Psoas muscle (tissue), 8 donors: ENCODE data around the gene IL17REL. TPM values are rescaled to one million over a fixed set of nuclear protein-coding genes. Genes with fewer than 3 reads are reported as not detected.

Experiments
- ATAC-seq, 4 donors: fragments of 200-7000 bp; cut with Tn5 transposase; one replicate each; pipeline ENCODE4 v1.9.1; 2020; ENCODE audit warnings: moderate library complexity in 3 of 4, mild to moderate bottlenecking in 2 of 4
- DNase-seq, 2 donors: peaks; one replicate each; pipeline ENCODE4 v3.0.0-alpha.2; 2020
- H3K27ac ChIP-seq: fragments of 200-600 bp; one replicate; pipeline ENCODE4 v1.8.0; 2022
- H3K27me3 ChIP-seq, 3 donors: fragments of 200-600 bp in 1 of 3; one replicate each; pipeline versions ENCODE4 v1.6.1 to v1.8.0; 2013 to 2022; ENCODE audit warnings: low read length in 2 of 3, mild to moderate bottlenecking in 2 of 3, moderate library complexity in 1 of 3; ENCODE audit not compliant: insufficient read depth in 3 of 3
- H3K36me3 ChIP-seq, 2 donors: fragments of 200-600 bp in 1 of 2; one replicate each; pipeline versions ENCODE4 v1.6.1 to v1.8.0; 2013 to 2022; ENCODE audit warnings: low read depth in 1 of 2, mild to moderate bottlenecking in 1 of 2, moderate library complexity in 1 of 2; ENCODE audit not compliant: insufficient read depth in 1 of 2
- H3K4me1 ChIP-seq: fragments of 200-600 bp; one replicate; pipeline ENCODE4 v1.8.0; 2022
- H3K4me3 ChIP-seq: fragments of 200-600 bp; one replicate; pipeline ENCODE4 v1.8.0; 2022; ENCODE audit warnings: mild to moderate bottlenecking
- H3K9me3 ChIP-seq: fragments of 200-600 bp; one replicate; pipeline ENCODE4 v1.8.0; 2022
- WGBS, 3 donors: extraction: QIAGEN DNeasy Blood & Tissue Kit; methylation state at CpG; one replicate each; pipeline versions ENCODE4 v1.1.6 to v1.1.7; 2013; 5-methylcytosine and 5-hydroxymethylcytosine counted together
- intact Hi-C, 2 donors: fragments of 100-400 bp; cut with DNase I; formaldehyde crosslinking; loops; one replicate each; pipeline versions ENCODE4 v1.11.0 to v1.14.2; 2022
- polyA plus RNA-seq, 3 donors: library from polyadenylated mRNA; stranded (reverse); fragments of 200-250 nt; gene quantifications; one replicate each; pipeline ENCODE4 v1.2.3, GENCODE V29; 2013
- total RNA-seq, 4 donors: library from RNA; stranded (reverse); fragmentation: NEBNext Ultra II Directional in 2 of 4; extraction: Animal tissue kit (Norgen Biotek cat#: 25700) in 2 of 4; gene quantifications; one replicate each; pipeline versions ENCODE4 v1.2.1 to v1.2.4, GENCODE V29; 2021 to 2023
- TF ChIP-seq, protein P1 (sequence below): fragments of 200-600 bp; IDR thresholded peaks from one replicate; pipeline ENCODE4 v1.8.0; 2022; ENCODE audit warnings: antibody characterized with exemption
- donor health status: healthy with polysubstance abuse.
- donor health status: DM: no; HTN: no; CAD: no; lungs with moderate emphysema.
- donor health status: Bipolar disorder and iron deficiency.
- donor health status: healthy.
- donor health status: DM: yes; HTN: yes; CAD: no.
- donor health status: DM: no; HTN: no; CAD: no.
- donor health status: DM: no; HTN: no; CAD: no.
- donor health status: DM: yes; HTN: yes; CAD: no.

The IL17REL gene
- total and polyA plus RNA-seq, 7 donors = not detected

DNA sequence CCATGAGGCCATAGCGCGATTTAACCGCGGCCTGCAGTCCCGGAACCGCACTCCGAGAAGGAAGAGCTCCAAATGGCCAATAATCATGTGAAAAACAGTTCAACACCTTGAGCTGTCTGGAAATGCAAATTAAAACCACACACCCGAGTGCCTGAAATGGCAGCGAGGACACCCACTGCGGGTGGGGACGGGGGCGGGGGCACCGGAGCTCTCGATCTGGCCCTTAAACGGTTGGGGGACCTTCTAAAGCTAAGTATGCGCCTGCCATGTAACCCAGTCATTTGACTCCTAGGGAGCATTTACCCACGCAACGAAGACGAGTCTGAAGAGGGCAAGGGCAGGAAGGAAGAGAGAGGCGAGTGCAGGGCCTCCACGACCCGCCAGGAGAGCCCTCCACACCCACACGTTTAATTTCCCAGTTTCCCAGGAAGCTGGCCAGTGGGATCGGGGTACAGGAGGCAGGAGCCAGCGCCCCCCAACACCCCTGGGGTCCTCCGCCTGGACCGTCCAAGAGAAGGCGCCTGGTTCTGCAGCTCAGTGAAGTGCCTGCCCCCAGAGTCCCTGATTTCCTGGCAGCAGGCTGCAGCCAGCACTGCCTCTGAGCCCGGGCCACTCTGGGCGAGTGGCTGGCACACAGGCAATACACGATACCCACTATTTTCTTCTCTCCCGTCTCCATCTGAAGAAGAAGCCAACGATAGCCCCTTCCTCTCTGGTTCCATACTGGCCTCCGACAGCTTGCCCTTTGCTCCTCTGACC is 43.8 kb upstream of the IL17REL start:
- TF ChIP-seq, protein P1, sequence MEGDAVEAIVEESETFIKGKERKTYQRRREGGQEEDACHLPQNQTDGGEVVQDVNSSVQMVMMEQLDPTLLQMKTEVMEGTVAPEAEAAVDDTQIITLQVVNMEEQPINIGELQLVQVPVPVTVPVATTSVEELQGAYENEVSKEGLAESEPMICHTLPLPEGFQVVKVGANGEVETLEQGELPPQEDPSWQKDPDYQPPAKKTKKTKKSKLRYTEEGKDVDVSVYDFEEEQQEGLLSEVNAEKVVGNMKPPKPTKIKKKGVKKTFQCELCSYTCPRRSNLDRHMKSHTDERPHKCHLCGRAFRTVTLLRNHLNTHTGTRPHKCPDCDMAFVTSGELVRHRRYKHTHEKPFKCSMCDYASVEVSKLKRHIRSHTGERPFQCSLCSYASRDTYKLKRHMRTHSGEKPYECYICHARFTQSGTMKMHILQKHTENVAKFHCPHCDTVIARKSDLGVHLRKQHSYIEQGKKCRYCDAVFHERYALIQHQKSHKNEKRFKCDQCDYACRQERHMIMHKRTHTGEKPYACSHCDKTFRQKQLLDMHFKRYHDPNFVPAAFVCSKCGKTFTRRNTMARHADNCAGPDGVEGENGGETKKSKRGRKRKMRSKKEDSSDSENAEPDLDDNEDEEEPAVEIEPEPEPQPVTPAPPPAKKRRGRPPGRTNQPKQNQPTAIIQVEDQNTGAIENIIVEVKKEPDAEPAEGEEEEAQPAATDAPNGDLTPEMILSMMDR = no peak
- Histone ChIP-seq H3K4me1 (peaks cover 3% of the 10 kb centered on the region), H3K27ac (no peak overlapping the region), H3K4me3 (no peak overlapping the region), H3K9me3 (peaks cover 5% of the 10 kb centered on the region), H3K36me3 (no peaks in the 10 kb centered on the region), H3K27me3 (peaks cover 0 to 41% (median 32%) of the 10 kb centered on the region in 3 donors)
- WGBS, 3 donors = 68 to 73% (median 72%) methylated on average over 34 of the region's 34 CpGs
- intact Hi-C loops = no loop called here
- ATAC-seq = no peak
- no peak for DNase-seq

DNA sequence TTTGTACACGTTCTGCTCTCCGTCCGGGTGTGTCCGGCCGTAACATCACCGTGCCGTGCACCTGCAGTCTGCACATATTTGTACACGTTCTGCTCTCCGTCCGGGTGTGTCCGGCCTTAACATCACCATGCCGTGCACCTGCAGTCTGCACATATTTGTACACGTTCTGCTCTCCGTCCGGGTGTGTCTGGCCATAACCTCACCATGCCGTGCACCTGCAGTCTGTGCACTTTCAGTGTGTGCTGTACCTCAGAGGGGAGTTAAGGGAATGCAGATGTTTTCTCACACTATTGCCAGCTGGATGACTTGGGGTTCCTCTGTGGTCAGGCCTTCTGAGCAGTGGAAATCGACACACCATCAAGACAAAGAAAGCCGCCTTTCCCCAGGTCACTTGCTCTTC is 41.3 kb upstream of the IL17REL start:
- Histone ChIP-seq H3K36me3 (no peaks in the 10 kb centered on the region), H3K4me3 (no peak overlapping the region), H3K4me1 (peaks cover 3% of the 10 kb centered on the region), H3K27me3 (peaks cover 0 to 29% (median 25%) of the 10 kb centered on the region in 3 donors), H3K9me3 (peaks cover 5% of the 10 kb centered on the region), H3K27ac (no peak overlapping the region)
- TF ChIP-seq, protein P1 = no peak
- intact Hi-C loops = no loop called here
- DNase-seq (no peak), ATAC-seq (no peak)
- WGBS, 3 donors = 86 to 90% (median 89%) methylated on average over 18 of the region's 18 CpGs

DNA sequence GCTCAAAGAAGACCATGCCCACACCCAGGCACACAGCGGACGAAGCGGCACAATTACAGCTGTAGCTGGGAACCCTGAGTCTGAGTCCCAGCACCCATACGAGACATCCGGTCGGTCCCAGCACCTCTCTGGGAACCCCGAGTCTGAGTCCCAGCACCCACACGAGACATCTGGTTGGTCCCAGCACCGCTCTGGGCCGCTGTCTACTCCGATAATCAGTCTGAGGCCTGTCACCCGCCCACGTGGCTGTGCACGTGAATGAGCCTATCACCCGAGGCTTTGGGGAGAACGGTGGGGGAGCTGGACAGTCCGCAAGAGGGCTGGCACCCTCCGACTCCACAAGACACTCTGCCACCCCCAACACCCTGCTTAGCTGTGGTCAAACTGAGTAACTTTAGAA is 39.4 kb upstream of the IL17REL start:
- Histone ChIP-seq H3K9me3 (peaks cover 5% of the 10 kb centered on the region), H3K36me3 (no peaks in the 10 kb centered on the region), H3K27ac (no peak overlapping the region), H3K4me3 (no peak overlapping the region), H3K27me3 (peaks cover 0 to 27% (median 20%) of the 10 kb centered on the region in 3 donors), H3K4me1 (no peaks in the 10 kb centered on the region)
- TF ChIP-seq, protein P1 = no peak
- WGBS, 3 donors = 87 to 90% (median 89%) methylated on average over 18 of the region's 18 CpGs
- ATAC-seq (no peak), DNase-seq (peak in 1 of 2 donors; percentile 20)
- intact Hi-C loops = no loop called here

DNA sequence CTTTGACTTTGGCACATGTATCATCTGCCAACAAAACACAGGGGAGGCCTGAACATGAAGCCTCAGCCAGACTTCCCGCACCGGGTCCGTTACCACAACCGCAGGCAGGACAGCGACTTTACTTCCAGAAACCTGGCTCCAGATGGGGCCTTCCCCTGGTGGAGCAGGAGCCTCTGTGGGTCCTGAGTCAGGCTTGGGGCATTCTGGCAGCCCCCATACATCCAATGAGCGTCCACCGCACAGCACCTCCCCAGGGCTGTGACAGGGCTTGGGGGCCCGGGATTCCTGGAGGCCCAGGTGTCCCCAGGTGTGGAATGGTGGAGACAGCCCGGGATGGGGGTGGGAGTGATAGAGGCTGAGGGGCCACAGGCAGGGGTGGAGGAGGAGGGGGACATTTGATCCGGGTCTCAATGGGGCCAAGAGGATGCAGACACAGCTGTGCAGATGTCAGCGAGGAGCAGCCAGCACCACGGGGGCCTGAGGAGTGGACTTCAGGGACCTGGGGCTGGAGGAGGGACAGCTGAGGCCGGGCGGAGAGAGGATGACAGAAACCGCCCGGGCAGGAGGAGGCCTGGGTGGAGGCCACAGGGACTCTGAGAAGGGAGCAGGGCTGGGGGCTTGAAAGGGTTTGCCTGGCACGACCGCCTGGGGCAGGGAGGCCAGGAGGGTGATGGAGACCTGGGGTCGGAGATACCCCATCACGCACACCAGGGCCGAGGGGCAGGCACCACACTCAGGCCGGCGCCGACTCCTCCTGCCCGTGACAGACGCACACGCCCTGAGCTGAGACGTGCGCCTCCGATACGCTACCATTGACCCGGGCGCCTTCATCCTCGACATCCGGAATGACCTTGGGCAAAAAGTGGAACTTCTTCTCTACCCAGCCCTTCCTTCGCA is 37.0 kb upstream of the IL17REL start:
- H3K27me3 ChIP-seq = peaks cover 0 to 38% (median 18%) of the 10 kb centered on the region in 3 donors
- intact Hi-C loops = no loop called here
- no peak overlapping the region for H3K4me3 ChIP-seq
- H3K36me3 ChIP-seq = no peaks in the 10 kb centered on the region
- H3K27ac ChIP-seq = no peak overlapping the region
- WGBS, 3 donors = 76 to 83% (median 76%) methylated on average over 36 of the region's 36 CpGs
- H3K9me3 ChIP-seq = peaks cover 5% of the 10 kb centered on the region
- ATAC-seq (no peak), DNase-seq (no peak)
- TF ChIP-seq, protein P1 = no peak
- no peaks in the 10 kb centered on the region for H3K4me1 ChIP-seq
